HG02642 (cell line): ENCODE data around the gene XRN2.
"Not testable (repeated sequence)": the region's sequence is repeated elsewhere in the genome, so short reads cannot be mapped to it uniquely, and the experiment has no call there.

ENCODE experiments used
- ATAC-seq: cut with Tn5 transposase; IDR thresholded peaks from one replicate; pipeline ENCODE4 v1.9.1; 2021; ENCODE audit warnings: mild to moderate bottlenecking; ENCODE audit not compliant: unreplicated experiment, poor library complexity

Gene XRN2

DNA sequence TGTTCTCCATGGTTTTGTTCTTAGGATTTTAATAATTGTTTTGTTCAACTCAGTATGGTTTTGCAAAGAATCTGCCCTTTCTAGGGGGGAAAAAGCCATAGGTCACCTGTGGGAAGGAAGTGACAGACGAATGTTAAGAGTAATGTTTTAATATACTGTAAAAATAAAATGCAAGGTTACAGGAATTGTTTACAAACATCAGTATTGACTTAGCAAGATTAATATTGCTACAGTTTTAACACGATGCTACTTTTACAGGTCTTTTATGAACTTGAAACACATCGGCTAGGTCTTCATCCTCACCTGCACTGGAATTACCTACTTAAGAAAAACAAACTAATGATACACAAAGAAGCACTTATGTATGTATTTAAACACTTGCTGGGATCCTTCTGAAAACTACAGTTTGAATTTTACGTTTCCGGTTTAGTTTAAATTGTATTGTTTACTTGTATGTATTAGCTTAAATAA, 95.9 kb downstream of the XRN2 start:
- no peak for ATAC-seq

DNA sequence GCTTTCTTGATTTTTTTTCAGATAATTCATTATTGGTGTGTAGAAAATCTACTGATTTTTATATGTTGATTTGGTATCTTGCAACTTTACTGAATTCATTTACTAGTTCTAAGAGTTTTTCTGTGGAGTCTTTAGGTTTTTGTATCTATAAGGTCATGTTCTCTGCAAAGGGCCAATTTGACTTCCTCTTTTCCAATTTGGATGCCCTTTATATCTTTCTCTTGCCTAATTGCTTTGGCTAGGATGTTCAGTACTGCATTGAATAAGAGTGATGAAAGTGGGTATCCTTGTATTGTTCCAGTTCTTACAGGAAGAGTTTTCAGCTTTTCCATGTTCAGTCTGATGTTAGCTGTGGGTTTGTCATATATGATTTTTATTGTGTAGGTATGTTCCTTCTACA, 108.6 kb downstream of the XRN2 start:
- no peak for ATAC-seq

DNA sequence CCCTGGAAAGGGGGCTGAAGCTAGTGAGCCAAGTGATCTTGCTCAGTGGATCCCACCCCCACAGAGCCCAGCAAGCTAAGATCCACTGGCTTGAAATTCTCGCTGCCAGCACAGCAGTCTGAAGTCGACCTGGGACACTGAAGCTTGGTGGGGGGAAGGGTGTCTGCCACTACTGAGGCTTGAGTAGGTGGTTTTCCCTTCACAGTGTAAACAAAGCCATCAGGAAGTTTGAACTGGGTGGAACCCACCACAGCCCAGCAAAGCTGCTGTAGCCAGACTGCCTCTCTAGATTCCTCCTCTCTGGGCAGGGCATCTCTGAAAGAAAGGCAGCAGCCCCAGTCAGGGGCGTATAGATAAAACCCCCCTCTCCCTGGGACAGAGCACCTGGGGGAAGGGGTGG, 110.9 kb downstream of the XRN2 start:
- ATAC-seq: not testable (repeated sequence)

DNA sequence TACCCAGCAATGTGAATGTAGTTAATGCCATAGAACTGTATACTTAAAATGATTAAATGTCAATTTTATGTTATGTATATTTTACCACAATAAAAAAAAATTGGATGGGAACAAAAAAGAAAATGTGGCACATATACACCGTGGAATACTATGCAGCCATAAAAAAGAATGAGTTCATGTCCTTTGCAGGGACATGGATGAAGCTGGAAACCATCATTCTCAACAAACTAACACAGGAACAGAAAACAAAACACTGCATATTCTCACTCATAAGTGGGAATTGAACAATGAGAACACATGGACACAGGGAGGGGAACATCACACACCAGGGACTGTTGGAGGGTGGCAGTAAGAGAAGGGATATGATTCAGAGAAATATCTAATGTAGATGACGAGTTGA, 116.0 kb downstream of the XRN2 start:
- ATAC-seq: not testable (repeated sequence)

DNA sequence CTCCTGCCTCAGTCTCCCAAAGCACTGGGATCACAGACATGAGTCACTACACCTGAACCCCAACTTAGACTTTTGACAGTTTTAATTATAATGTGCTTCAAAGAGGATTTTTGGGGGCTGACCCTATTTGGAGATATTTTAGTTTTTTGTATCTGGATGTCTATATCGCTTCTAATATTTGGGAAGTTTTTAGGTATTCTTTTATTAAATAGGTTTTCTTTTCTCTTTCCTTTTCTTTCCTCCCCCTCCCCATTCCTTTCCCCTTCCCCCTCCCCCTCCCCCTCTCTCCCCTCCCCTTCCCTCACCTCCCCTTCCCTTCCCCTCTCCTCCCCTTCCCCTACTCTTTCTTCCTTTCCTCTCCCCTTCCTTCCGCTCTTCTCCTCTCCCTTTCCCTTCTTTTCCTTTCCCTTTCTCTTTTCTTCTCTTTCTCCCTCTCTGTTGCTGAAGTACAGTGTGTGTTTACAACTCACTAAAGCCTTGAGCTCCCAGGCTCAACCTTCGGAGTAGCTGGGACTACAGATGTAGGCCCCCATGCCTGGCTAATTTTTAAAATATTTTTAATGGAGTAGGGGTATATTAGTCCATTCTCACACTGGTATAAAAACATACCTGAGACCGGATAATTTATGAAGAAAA, 118.6 kb downstream of the XRN2 start:
- no peak for ATAC-seq

DNA sequence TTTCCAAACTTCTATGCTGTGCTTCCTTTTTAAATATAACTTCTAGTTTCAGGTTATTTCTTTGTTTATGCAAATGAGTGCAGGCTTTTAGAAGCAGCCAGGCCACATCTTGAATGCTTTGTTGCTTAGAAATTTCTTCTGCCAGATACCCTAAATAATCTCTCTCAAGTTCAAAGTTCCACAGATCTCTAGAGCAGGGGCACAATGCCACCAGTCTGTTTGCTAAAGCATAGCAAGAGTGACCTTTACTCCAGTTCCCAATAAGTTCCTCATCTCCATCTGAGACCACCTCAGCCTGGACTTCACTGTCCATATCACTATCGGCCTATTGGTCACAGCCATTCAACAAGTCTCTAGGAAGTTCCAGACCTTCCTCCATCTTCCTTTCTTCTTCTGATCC, 120.6 kb downstream of the XRN2 start:
- not testable (repeated sequence) for ATAC-seq

DNA sequence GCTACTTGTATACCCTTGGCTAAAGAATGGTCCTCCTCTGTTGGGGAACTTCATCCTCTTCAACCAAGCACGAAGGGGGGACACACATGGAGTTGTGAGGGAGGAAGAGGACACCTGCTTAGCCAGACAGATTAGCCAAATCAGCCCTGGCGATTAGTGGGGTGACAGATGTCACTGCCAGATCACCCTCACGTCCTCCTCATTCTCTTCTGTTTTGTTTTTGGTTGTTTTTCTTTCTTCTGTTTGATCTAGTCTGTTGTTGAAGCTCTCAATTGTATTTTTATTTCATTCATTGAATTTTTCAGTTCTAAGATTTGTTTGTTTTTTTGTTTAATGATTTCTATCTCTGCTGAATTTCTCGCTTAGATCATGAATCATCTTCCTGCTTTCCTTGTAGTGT, 121.7 kb downstream of the XRN2 start:
- no peak for ATAC-seq

DNA sequence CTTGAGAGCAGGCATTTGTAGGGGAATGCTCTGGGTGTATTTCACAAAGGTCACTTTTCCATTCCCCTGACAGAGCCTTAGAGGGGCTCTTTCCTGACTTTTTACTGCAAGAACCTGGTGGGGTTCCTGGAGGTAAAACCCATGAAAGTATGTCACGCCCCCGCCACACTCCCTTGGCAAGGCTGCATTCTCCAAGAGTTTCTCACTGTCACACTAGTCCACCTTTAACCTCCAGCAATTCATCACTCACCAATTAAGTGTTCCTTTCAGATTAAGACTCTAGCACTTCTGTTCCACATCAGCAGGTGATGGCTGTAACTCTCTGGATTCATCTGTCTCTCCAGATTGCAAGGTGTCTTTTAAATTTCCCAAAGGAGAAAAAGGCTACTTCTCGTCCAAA, 126.9 kb downstream of the XRN2 start:
- no peak for ATAC-seq

DNA sequence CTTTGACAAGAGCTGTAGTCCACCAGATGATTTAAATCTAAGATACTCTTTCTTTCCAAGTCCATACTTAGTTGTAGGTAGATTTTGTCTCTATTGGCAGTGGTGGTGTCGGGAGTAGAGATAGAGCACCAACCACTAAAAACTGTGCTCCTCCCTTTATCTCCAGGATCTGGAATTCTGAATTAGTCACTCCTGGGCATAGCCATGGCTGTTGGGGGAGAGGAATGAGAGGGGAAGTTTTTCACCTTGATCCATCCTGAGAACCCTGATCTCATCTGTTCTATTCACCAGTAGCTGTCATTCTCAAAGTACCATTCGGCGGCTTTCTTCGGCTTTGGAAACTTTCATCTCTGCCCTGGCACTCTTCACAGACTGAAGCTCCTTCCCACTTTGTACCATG, 129.8 kb downstream of the XRN2 start:
- no peak for ATAC-seq

DNA sequence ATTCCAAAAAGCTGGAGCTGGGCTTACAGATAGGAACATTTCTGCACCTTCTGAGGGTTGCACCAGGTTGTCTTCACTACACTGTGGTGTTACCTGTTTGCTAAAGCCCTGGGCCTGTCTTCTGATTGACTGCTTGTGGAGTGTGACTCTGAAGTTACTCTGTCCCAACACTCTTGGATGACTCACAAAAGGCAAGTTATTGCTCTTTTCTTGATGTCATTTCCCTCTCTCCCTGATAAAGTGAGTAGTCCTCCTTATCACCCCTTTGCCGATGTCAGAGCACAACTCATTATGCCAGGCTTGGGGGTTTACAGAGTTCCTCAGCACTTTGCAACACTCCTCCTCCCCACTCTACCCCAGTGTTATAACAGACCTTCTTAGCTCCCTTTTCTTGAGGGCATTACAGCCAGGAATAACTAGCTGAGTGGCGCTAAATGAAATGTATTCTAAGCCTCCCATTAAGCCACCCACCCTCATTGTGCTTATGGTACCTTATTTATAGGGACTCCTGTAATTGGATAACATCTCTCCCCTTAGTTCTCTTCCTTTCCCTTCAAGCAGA, 130.3 kb downstream of the XRN2 start:
- no peak for ATAC-seq

DNA sequence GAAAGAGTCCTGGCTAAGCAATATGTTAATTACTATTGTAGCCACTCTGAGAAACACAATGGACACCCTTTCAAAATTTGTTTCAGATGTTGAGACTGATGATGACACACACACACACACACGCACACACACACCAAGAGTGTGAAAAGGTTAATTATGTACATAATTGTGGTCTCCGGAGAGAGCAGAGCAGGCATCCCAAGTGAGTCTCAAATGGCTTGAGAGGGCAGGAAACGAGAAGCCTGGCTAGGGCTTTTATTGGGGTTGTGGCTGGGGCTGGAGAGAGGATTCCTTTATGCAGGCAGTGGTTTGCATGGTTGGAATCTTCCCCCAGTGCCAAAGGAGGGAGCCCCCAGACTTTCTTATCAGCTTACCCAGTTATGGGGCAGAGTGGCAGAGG, 132.4 kb downstream of the XRN2 start:
- ATAC-seq: no peak

DNA sequence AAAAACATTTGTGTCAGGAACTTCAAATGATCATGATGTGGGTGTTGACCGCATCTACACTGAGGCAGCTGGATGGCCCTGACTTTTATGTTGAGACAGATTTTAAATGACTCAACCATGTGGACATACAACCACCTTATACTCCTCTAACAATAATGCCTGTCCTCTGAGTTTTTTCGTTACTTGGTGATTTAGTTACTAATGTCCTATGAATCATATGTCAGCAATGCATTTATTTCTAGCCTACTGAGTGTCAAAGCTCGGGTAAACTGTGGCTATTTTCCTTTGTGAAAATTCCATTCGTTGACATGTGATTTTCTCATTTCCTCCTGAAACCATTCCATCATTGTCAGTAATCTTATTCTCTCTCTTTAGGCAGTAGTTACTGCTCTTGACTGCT, 133.1 kb downstream of the XRN2 start:
- ATAC-seq: no peak

DNA sequence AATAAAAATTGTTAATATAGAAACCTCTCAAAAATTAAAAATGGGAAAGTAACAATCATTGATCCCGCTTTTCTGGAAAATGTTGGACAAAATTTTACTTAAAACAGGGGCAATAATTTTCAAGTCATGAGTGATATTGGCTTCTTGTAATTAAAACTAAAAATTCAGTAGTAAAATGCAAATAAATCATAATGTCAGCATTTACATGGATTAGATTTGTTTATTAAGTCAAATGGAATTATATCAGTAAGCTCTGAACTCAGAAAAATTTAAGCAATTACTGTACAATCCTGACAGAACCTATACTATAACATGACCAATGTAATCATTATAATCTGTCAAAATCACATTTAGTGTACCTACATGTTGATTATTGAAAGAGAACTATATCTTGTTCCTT, 134.1 kb downstream of the XRN2 start:
- no peak for ATAC-seq

DNA sequence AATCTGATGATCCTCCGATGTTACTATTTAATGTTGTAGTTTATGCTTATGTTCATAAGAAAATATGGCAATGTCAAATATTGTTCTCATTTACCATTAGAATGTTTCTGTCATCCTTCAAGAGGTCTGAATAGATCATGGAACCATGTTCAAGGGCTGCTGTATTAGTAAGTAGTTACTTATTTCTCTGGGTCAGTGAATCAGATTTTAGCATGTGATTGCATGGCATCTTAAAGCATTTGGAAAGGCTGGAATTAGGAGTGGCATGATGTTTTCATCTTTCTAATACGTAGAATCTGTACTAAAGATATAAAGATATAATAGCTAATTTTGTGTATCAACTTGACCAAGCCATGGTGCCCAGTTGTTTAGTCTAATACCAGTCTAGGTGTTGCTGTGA, 134.7 kb downstream of the XRN2 start:
- no peak for ATAC-seq
